Activated B cell treated with CpG ODN at 0.5 μM for 24 hours (primary cell): Measurements from ENCODE around the gene TOLLIP. TPM values are rescaled to one million over a fixed set of nuclear protein-coding genes. Genes with fewer than 3 reads are reported as not detected.

Experiments used
- ATAC-seq: fragments of 200-7000 bp; cut with Tn5 transposase; one replicate; pipeline ENCODE4 v1.10.0; 2021; ENCODE audit warnings: low read depth, mild to moderate bottlenecking, moderate library complexity
- CTCF ChIA-PET: fragments of 350-600 bp; sonication (Branson Sonifier 250); formaldehyde crosslinking; loops from one replicate; lab custom pipeline; 2021; ENCODE audit warnings: antibody characterized with exemption; lab: Charles Lee
- POLR2A ChIA-PET: fragments of 350-600 bp; sonication (Branson Sonifier 250); formaldehyde crosslinking; loops from one replicate; lab custom pipeline; 2021; ENCODE audit warnings: antibody characterized with exemption; lab: Charles Lee
- DNase-seq: peaks from one replicate; pipeline ENCODE4 v3.0.0; 2022
- H3K27ac Mint-ChIP-seq: one replicate; pipeline ENCODE4 v1.8.0; 2020; ENCODE audit warnings: mixed read lengths
- H3K27me3 Mint-ChIP-seq: one replicate; pipeline ENCODE4 v1.8.0; 2021; ENCODE audit warnings: mixed read lengths
- H3K36me3 Mint-ChIP-seq: one replicate; pipeline ENCODE4 v1.8.0; 2021; ENCODE audit warnings: low read depth, mixed read lengths
- H3K4me1 Mint-ChIP-seq: one replicate; pipeline ENCODE4 v1.8.0; 2021; ENCODE audit warnings: mixed read lengths
- H3K4me3 Mint-ChIP-seq: one replicate; pipeline ENCODE4 v1.8.0; 2020; ENCODE audit warnings: mild to moderate bottlenecking, mixed read lengths
- H3K9me3 Mint-ChIP-seq: one replicate; pipeline ENCODE4 v1.8.0; 2020; ENCODE audit warnings: mixed read lengths
- CTCF ChIP-seq: fragments of 200-600 bp; IDR thresholded peaks from one replicate; pipeline ENCODE4 v1.8.0; 2022; ENCODE audit warnings: antibody characterized with exemption, mild to moderate bottlenecking
- intact Hi-C: fragments of 100-400 bp; cut with micrococcal nuclease; formaldehyde crosslinking; loops from one replicate; pipeline ENCODE4 v1.15.1; 2024
- total RNA-seq: library from RNA; stranded (reverse); gene quantifications from 2 replicates; pipeline ENCODE4 v1.2.3, GENCODE V29; 2022

The TOLLIP gene
- total RNA-seq, 1 donor from 2014 or later = 46.4 TPM

GRCh38 chr11:1295086-1295485 lies 14.3 kb downstream of the TOLLIP start:
- Mint-ChIP-seq H3K4me1 (no peaks in the 10 kb centered on the region), H3K27ac (no peak overlapping the region), H3K4me3 (no peak overlapping the region), H3K9me3 (no peaks in the 10 kb centered on the region), H3K36me3 (peaks cover 50% of the 10 kb centered on the region), H3K27me3 (no peaks in the 10 kb centered on the region)
- TF ChIP-seq CTCF = no peak
- DNase-seq (no peak), ATAC-seq (no peak)
- intact Hi-C loops = no loop called here
- ChIA-PET CTCF (no interaction called here), POLR2A (no interaction called here)

GRCh38 chr11:1293619-1294015 lies 15.8 kb downstream of the TOLLIP start:
- ChIA-PET POLR2A (interaction anchor here (0.6 to 0.8 kb wide), 2 partner anchors 16 to 91 kb away, joined by 3 read pairs; partner anchors contain the start of gene TOLLIP), CTCF (interaction anchor here (1.4 to 1.5 kb wide), 3 partner anchors 18 to 281 kb away, joined by 4 to 12 read pairs (median 8); no protein-coding TSS in a partner anchor)
- H3K4me3 Mint-ChIP-seq = no peak overlapping the region
- H3K36me3 Mint-ChIP-seq = peaks cover 56% of the 10 kb centered on the region
- no peaks in the 10 kb centered on the region for H3K9me3 Mint-ChIP-seq
- no peak overlapping the region for H3K27ac Mint-ChIP-seq
- intact Hi-C loops = no loop called here
- ATAC-seq = peak; percentile 57
- TF ChIP-seq CTCF = no peak
- no peaks in the 10 kb centered on the region for H3K4me1 Mint-ChIP-seq
- no peaks in the 10 kb centered on the region for H3K27me3 Mint-ChIP-seq
- no peak for DNase-seq

- no peak for TF ChIP-seq CTCF
- H3K36me3 Mint-ChIP-seq = peaks cover 57% of the 10 kb centered on the region
- ChIA-PET CTCF (interaction anchor here (1.4 to 1.5 kb wide), 3 partner anchors 18 to 282 kb away, joined by 4 to 12 read pairs (median 8); no protein-coding TSS in a partner anchor), POLR2A (interaction anchor here (0.6 kb wide), 1 partner anchor 91 kb away, joined by 3 read pairs; no protein-coding TSS in a partner anchor)
- no peaks in the 10 kb centered on the region for H3K9me3 Mint-ChIP-seq
- H3K4me3 Mint-ChIP-seq = no peak overlapping the region
- no peak for ATAC-seq
- no peaks in the 10 kb centered on the region for H3K27me3 Mint-ChIP-seq
- intact Hi-C loops = no loop called here
- DNase-seq = no peak
- H3K27ac Mint-ChIP-seq = no peak overlapping the region
- H3K4me1 Mint-ChIP-seq = no peaks in the 10 kb centered on the region
These were observed 16.5 kb downstream of the TOLLIP start for GRCh38 chr11:1292644-1293618.

- ATAC-seq = no peak
- no peaks in the 10 kb centered on the region for H3K27me3 Mint-ChIP-seq
- POLR2A ChIA-PET = no interaction called here
- no peak for DNase-seq
- CTCF ChIA-PET = interaction anchor here (0.8 kb wide), 1 partner anchor 283 kb away, joined by 4 read pairs; no protein-coding TSS in a partner anchor
- no peaks in the 10 kb centered on the region for H3K4me1 Mint-ChIP-seq
- TF ChIP-seq CTCF = no peak
- intact Hi-C loops = no loop called here
- H3K4me3 Mint-ChIP-seq = no peak overlapping the region
- no peaks in the 10 kb centered on the region for H3K9me3 Mint-ChIP-seq
- no peak overlapping the region for H3K27ac Mint-ChIP-seq
- H3K36me3 Mint-ChIP-seq = peaks cover 59% of the 10 kb centered on the region
These were observed 17.3 kb downstream of the TOLLIP start for GRCh38 chr11:1292018-1292643.
